ENCODE measurements around the gene ORAI2.

The ORAI2 gene

DNA sequence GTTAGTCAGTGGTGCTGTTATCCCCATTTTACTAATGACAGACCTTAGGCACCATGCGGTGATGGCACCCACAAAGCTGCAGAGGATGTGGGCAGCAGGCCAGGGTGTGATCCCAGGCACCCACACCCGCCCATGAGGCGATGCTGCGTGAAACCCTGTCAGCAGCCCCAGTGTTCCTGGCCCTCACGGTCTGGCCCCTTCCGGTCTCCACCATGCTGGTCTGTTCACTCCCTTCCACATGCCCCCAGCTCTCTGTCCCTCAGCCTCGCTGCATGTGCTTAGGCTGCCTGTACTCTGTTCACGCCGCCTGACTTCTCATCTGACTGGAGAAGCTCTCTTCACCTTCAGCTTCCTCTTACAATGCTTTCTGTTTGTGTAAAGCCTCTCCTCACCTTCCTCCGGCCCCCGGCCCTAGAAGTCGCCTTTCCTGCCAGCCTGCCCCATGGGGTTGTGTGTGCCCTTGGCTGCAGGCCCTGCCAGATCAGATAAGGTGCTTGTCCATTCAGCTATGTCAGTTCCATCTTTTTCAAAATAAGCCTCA is 17.6 kb upstream of the ORAI2 start:
- DNase-seq (ENCODE audit: low read depth in 2 of 2) = peak; percentile 49 to 56

- DNase-seq (ENCODE audit: low read depth in 2 of 2) = no peak
Observed at GRCh38 chr7:102416406-102416805, 17.0 kb upstream of the ORAI2 start.

- DNase-seq (ENCODE audit: low read depth in 2 of 2) = no peak
Observed at GRCh38 chr7:102417105-102417504, 16.3 kb upstream of the ORAI2 start.

GRCh38 chr7:102418592-102418991 is 14.8 kb upstream of the ORAI2 start:
- no peak for DNase-seq (ENCODE audit: low read depth in 2 of 2)

- no peak for DNase-seq (ENCODE audit: low read depth in 2 of 2)
Observed at GRCh38 chr7:102421706-102422240, 11.6 kb upstream of the ORAI2 start.

DNA sequence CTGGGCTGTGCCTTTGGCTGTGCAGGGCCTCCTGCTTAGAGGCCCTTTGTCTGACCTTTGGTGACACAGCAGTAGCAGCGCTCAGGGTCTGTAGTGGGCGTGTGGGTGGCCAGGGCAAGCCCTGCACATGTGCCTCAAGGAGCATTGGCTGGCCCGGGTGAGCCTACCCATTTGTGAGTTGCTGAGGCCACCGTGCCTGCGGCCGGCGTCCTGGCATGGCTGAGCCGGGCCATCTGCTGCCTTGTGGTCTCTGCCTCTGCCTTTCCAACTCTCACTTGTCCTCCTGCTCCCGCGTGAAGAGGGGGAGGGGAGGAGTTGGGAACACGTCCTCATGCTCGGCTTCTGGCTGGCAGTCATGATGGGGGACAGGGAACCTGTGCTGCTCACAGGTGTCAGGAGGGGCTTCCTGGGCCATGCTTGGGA is 9.2 kb upstream of the ORAI2 start:
- DNase-seq (ENCODE audit: low read depth in 2 of 2) = no peak

- DNase-seq (ENCODE audit: low read depth in 2 of 2) = no peak
Observed at GRCh38 chr7:102424787-102425218, 8.6 kb upstream of the ORAI2 start.

- DNase-seq (ENCODE audit: low read depth in 2 of 2) = peak; percentile 60 to 74
Observed at GRCh38 chr7:102425639-102426267, 7.6 kb upstream of the ORAI2 start.

- DNase-seq (ENCODE audit: low read depth in 2 of 2) = peak; percentile 73 to 77
Observed at GRCh38 chr7:102426268-102427018, 6.9 kb upstream of the ORAI2 start.

DNA sequence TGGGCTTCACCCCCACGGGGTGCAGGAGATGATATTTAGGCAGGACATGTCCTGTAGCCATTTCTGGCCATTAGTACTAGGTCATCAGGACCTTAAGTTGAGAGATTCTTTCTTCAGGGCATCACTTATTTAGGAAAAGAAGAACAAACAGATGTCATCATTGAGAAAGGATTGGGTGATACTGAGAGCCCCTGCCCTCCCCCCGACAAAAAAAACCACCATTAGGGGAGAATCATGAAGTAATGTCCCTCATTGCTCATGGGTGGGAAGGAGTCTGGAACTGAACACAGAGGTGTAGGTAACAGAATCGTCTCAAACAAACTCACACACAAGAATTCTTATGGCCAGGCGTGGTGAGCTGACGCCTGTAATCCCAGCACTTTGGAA is 6.4 kb upstream of the ORAI2 start:
- DNase-seq (ENCODE audit: low read depth in 2 of 2) = no peak

GRCh38 chr7:102429141-102429899 is 4.1 kb upstream of the ORAI2 start:
- DNase-seq (ENCODE audit: low read depth in 2 of 2) = no peak

DNA sequence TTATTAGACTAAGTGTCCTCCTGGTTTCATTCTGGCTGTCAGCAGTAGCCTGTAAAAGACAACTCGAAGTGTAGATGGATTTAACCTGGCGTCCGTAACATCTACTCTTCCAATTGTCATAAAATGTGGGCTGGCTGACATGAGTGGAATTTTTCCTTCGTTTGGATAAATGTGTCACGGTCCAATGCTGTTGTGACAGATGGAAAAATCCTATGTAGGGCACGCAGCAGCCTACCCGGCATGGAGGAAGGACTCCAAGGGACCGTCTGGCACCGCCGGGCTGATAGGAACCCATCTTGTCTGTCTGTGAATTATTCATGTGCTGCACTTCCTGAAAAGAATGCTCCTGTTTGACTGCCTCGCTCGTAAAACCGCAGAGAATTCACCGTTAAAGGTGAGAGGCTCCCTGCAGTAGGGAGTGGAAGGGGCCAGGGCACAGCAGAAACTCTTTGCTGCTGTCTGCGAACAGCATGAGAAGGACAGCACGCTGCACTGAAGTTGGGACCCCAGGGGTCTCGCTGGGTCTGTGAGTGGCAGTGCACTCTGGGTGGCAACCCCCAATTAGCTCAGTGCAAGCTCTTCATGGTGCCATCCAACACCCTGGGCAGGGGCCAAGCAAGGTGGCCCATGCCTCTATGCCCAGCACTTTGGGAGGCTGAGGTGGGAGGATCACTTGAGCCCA is 1.6 kb upstream of the ORAI2 start:
- DNase-seq (ENCODE audit: low read depth in 2 of 2) = no peak

DNA sequence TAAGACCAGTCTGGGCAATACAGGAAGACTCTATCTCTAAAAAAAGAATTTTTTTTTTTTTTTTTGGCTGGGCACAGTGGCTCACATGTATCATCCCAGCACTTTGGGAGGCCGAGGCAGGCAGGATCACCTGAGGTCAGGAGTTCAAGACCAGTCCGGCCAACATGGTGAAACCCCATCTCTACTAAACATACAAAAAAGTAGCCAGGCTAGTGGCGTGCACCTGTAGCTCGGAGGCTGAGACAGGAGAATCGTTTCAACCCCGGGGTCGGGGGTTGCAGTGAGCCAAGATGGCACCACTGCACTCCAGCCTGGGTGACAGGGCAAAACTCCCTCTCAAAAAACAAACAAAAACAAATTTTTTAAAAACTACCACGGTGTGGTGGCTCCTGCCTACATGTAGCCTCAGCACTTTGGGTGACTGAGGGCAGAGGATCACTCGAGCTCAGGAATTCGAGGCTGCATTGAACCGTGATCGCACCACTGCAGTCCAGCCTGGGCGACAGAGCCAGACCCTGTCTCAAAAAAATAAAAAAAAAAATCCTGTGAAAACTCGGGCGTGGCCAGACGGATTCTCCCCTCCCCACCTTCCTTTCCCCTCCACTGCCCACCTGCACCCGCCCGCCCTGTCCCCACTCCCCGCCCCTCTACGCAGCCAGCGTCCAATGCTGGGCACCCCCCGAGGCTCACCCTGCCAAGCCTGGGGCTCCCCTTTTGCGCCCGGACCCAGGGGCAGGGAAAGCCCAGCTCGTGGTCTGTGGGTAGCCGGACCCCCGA is 745 bp upstream of the ORAI2 start:
- DNase-seq (ENCODE audit: low read depth in 2 of 2) = no peak

- no peak for DNase-seq (ENCODE audit: low read depth in 2 of 2)
Observed at GRCh38 chr7:102434039-102434486, 688 bp downstream of the ORAI2 start.

DNA sequence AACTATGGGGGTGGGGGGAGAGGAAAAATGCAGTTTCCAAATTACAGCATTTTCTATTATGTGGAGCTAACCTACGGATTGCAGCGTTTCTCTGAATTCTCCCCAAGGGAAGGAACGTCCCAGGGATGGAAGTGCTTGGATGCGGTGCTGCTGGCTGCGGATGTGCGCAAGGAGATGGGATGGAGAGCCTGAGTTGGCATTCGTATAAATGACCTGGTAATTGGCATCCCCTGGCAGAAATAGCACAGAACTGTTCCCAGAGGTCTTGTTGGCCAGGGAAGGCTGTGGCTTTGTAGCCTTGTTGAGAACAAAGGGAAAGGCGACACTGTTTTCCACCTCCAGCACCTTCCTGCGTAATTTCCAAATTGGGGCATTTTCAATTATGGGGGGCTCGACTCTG is 2.7 kb downstream of the ORAI2 start:
- no peak for DNase-seq (ENCODE audit: low read depth in 2 of 2)

- no peak for DNase-seq (ENCODE audit: low read depth in 2 of 2)
Observed at GRCh38 chr7:102439963-102440795, 6.8 kb downstream of the ORAI2 start.

- no peak for DNase-seq (ENCODE audit: low read depth in 2 of 2)
Observed at GRCh38 chr7:102444961-102445673, 11.7 kb downstream of the ORAI2 start.

DNA sequence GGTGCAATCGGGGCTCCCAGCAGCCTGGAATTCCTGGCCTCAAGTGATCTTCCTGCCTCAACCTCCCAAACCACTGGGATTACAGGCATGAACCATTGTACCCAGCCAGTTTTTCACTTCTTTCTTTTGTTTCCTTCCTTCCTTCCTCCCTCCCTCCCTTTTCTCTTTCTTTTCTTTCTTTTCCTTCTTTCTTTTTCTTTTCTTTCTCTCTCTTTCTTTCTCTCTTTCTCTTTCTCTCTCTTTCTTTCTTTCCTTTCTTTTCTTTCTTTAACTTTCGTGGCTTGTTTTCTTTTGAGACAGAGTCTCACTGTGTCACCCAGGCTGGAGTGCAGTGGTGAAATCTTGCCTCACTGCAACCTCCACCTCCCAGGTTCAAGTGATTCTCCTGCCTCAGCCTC is 12.3 kb downstream of the ORAI2 start:
- DNase-seq (ENCODE audit: low read depth in 2 of 2) = no peak
